Tibial artery (tissue), 4 donors: ENCODE results near the gene TMEM147.

Experiments used
- DNase-seq, 2 donors: peaks; one replicate each; pipeline ENCODE4 v3.0.0-alpha.2; 2019
- H3K27ac ChIP-seq, 2 donors: fragments of 200-600 bp; sonication (generic) in 1 of 2; 1 replicate in 1 of 2; 2 replicates in 1 of 2; pipeline ENCODE4 v1.5.1; 2018 to 2019; ENCODE audit warnings: mild to moderate bottlenecking in 1 of 2
- H3K27me3 ChIP-seq, 2 donors: fragments of 200-600 bp; sonication (generic) in 1 of 2; one replicate each; pipeline versions ENCODE4 v1.5.1 to v1.6.0; 2016 to 2019
- H3K36me3 ChIP-seq, 3 donors: fragments of 200-600 bp; sonication (generic) in 2 of 3; one replicate each; pipeline ENCODE4 v1.5.1; 2016 to 2019; ENCODE audit warnings: mild to moderate bottlenecking in 2 of 3
- H3K4me1 ChIP-seq, 4 donors: fragments of 200-600 bp; sonication (generic) in 2 of 4; 1 replicate in 3 of 4; 2 replicates in 1 of 4; pipeline ENCODE4 v1.5.1; 2016 to 2019
- H3K4me3 ChIP-seq, 2 donors: fragments of 200-600 bp; sonication (generic) in 1 of 2; 1 replicate in 1 of 2; 2 replicates in 1 of 2; pipeline ENCODE4 v1.5.1; 2018 to 2019; ENCODE audit warnings: mild to moderate bottlenecking in 2 of 2
- H3K9me3 ChIP-seq, 3 donors: fragments of 200-600 bp; sonication (generic) in 1 of 3; one replicate each; pipeline ENCODE4 v1.5.1; 2016 to 2019
- intact Hi-C: fragments of 100-400 bp; cut with DNase I; formaldehyde crosslinking; loops from one replicate; pipeline ENCODE4 v1.15.0; 2023; ENCODE audit warnings: low total_unique reads
- TF ChIP-seq, protein P1 (sequence below), 2 experiments: fragments of 200-600 bp in 1 of 2; fragments of 450-650 bp in 1 of 2; IDR thresholded peaks; one replicate each; pipeline ENCODE4 v1.5.1; 2017 to 2019; ENCODE audit warnings: antibody characterized with exemption in 2 of 2, mild to moderate bottlenecking in 1 of 2, moderate library complexity in 1 of 2

The TMEM147 gene

GRCh38 chr19:35549879-35550523 lies 4.6 kb downstream of the TMEM147 start:
- Histone ChIP-seq H3K36me3 (peaks cover 0 to 8% (median 6%) of the 10 kb centered on the region in 3 donors), H3K4me1 (peaks cover 7 to 23% (median 12%) of the 10 kb centered on the region in 4 donors), H3K27ac (no peak overlapping the region), H3K4me3 (no peak overlapping the region), H3K27me3 (no peaks in the 10 kb centered on the region), H3K9me3 (no peaks in the 10 kb centered on the region)
- no peak for DNase-seq
- TF ChIP-seq, protein P1, sequence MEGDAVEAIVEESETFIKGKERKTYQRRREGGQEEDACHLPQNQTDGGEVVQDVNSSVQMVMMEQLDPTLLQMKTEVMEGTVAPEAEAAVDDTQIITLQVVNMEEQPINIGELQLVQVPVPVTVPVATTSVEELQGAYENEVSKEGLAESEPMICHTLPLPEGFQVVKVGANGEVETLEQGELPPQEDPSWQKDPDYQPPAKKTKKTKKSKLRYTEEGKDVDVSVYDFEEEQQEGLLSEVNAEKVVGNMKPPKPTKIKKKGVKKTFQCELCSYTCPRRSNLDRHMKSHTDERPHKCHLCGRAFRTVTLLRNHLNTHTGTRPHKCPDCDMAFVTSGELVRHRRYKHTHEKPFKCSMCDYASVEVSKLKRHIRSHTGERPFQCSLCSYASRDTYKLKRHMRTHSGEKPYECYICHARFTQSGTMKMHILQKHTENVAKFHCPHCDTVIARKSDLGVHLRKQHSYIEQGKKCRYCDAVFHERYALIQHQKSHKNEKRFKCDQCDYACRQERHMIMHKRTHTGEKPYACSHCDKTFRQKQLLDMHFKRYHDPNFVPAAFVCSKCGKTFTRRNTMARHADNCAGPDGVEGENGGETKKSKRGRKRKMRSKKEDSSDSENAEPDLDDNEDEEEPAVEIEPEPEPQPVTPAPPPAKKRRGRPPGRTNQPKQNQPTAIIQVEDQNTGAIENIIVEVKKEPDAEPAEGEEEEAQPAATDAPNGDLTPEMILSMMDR (IDR thresholded peaks at IDR 0.05) = no peak
- intact Hi-C loops = loop anchor here (5.0 kb wide), 3 partner anchors 62 to 167 kb away; partner anchors contain the start of genes HAUS5, KMT2B and RBM42

DNA sequence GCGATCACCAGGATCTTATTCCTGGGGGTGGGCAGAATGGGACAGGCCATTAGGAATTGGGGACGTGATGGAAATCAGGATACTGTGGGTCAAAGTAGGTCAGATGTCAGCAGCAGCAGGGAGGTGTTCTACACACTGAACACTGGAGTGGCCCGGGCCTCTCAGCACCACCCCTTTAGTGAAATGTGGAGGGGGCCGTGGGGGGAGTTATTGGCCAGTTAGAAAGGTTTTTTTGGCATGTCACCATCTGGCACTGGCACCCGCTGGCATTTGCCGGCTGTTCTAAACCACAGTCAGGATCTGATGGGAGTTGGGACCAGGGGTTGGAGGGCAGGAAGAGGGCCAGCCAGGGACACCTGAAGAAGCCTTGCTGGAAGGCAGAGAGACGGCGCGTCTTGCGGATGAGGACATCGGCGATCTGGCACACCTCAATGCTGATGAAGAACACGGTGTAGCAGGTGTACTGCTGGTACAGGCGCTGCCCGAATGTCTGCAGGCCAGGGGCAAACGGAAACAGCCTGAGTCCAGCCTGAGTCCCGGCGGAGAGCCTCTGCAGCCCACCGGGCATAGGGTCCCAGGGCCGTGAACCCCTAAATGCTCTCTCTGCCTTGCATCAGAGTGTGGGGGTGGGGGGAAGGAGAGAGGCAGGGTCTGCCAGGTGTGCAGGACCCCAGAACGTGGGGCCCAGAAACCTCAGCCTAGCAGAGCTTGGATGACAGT lies 5.8 kb downstream of the TMEM147 start:
- no peak for DNase-seq
- no peak overlapping the region for H3K27ac ChIP-seq
- peaks cover 0 to 4% of the 10 kb centered on the region in 2 donors for H3K27me3 ChIP-seq
- no peak overlapping the region for H3K4me3 ChIP-seq
- TF ChIP-seq, protein P1 (IDR thresholded peaks at IDR 0.05) = no peak
- H3K4me1 ChIP-seq = peaks cover 3 to 17% (median 8%) of the 10 kb centered on the region in 4 donors
- H3K36me3 ChIP-seq = peaks cover 0 to 8% (median 6%) of the 10 kb centered on the region in 3 donors
- no peaks in the 10 kb centered on the region for H3K9me3 ChIP-seq
- intact Hi-C loops = no loop called here

GRCh38 chr19:35552534-35553384 lies 7.3 kb downstream of the TMEM147 start:
- Histone ChIP-seq H3K36me3 (peaks cover 0 to 6% (median 3%) of the 10 kb centered on the region in 3 donors), H3K27me3 (peaks cover 0 to 10% of the 10 kb centered on the region in 2 donors), H3K9me3 (no peaks in the 10 kb centered on the region), H3K27ac (no peak overlapping the region), H3K4me1 (peaks cover 0 to 7% (median 2%) of the 10 kb centered on the region in 4 donors), H3K4me3 (no peak overlapping the region)
- intact Hi-C loops = no loop called here
- TF ChIP-seq, protein P1 (IDR thresholded peaks at IDR 0.05) = no peak
- DNase-seq = no peak

GRCh38 chr19:35553385-35554000 lies 8.1 kb downstream of the TMEM147 start:
- Histone ChIP-seq H3K36me3 (peaks cover 0 to 6% (median 0%) of the 10 kb centered on the region in 3 donors), H3K27ac (no peak overlapping the region), H3K4me1 (peaks cover 0 to 11% (median 9%) of the 10 kb centered on the region in 4 donors), H3K27me3 (peaks cover 0 to 17% of the 10 kb centered on the region in 2 donors), H3K9me3 (no peaks in the 10 kb centered on the region), H3K4me3 (no peak overlapping the region)
- intact Hi-C loops = no loop called here
- TF ChIP-seq, protein P1 (IDR thresholded peaks at IDR 0.05) = no peak
- no peak for DNase-seq

DNA sequence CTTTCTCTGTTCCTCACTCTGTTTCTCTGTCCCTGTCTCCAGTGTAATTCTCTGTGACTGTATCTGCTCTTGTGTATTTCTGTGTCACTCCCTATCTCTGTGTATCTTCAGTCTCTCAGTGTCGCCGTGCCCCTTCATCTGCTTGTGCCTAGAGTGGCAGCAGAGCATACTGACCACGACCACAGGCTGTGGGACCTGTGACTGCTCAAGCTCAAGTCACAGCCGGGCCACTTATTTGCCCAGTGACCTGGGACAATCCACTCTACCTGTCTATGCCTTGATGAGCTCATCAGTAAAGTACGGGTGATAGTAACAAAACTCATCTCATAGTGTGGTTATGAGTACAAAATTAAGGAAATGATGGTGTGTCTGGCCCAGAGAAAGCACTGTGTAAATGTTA lies 8.7 kb downstream of the TMEM147 start:
- no peak for DNase-seq
- Histone ChIP-seq H3K9me3 (no peaks in the 10 kb centered on the region), H3K27me3 (peaks cover 0 to 23% of the 10 kb centered on the region in 2 donors), H3K27ac (no peak overlapping the region), H3K4me1 (peaks cover 0 to 12% (median 9%) of the 10 kb centered on the region in 4 donors), H3K36me3 (peaks cover 0 to 6% (median 0%) of the 10 kb centered on the region in 3 donors), H3K4me3 (no peak overlapping the region)
- intact Hi-C loops = no loop called here
- TF ChIP-seq, protein P1 (IDR thresholded peaks at IDR 0.05) = no peak
